Right renal pelvis (tissue), 4 donors: ENCODE data around the gene PAX2. TPM values are rescaled to one million over a fixed set of nuclear protein-coding genes. Genes with fewer than 3 reads are reported as not detected.
A peak's percentile ranks its signal among the peaks of the same experiment; 100 is the strongest.

Experiments used
- DNase-seq, 4 donors: peaks; one replicate each; pipeline ENCODE4 v3.0.0-alpha.2; 2013; ENCODE audit warnings: low read depth in 4 of 4, low spot score in 3 of 4, missing footprints in 1 of 4
- polyA plus RNA-seq, 4 donors: library from polyadenylated mRNA; unstranded; fragments of 120-200 nt; gene quantifications; one replicate each; pipeline ENCODE4 v1.2.1, GENCODE V29; 2013; ENCODE audit not compliant: insufficient read length in 4 of 4

Gene PAX2
- polyA plus RNA-seq, 4 donors, result 151 to 184 (median 157) TPM

DNA sequence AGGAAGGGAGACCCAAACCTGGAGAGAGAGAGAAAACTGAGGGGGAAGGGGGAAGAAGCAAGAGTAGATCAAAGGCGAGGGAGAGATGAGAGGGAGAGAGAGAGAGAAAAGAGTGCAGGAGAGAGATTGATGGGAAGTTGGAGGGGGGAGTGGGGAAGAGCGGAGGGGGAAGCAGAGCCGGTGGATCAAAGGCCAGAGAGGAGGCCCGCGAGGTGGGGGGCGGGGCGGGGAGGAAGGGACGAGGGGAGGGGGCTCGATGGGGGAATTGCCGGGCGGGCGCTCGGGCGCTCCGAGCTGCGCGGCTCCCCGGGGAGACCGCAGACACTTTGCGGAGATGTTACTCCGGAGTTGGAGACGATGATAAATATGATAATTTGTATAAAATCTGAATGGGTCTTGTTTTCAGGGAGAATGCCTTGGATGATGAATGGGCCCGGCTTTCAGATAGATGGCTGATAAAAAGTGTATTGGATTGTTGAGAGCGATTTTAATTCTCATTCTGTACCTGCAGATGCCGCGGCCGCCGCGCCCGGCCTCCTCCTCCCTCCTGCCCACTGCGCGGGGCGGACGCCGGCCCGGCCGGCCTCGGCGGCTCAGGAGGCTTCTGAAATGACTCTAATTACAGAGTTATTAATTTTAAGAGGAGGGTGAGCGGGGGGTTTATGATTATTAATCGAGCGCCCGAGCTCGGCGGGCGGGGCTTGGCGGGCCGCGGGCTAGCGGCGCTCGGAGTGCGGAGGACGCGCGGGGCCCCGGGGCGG, 21.4 kb upstream of the PAX2 start:
- DNase-seq, result no peak

DNA sequence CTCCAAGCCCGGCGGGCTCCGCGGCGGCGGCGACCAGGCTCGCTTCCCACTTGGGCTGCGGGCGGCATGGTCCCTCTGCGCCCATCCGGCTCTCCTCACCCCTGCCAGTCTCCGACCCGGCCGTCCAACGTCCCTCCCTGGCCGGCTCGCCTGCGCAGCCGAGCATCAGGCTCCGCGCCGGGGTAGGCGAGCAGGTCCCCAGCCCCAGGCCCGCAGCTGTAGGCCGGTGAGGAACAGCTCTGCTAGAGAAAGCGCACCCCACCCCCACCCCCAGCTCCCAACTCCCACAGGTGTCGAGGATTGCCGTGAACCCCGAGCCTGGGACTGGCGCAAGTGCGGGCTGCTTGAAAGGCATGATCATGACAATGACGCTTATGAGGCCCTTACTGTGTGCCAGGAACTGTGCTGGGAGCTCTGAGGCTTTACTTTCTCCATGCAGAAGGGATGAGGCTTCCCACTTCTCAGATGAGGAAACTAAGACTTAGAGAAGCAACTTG, 20.8 kb upstream of the PAX2 start:
- no peak for DNase-seq

DNA sequence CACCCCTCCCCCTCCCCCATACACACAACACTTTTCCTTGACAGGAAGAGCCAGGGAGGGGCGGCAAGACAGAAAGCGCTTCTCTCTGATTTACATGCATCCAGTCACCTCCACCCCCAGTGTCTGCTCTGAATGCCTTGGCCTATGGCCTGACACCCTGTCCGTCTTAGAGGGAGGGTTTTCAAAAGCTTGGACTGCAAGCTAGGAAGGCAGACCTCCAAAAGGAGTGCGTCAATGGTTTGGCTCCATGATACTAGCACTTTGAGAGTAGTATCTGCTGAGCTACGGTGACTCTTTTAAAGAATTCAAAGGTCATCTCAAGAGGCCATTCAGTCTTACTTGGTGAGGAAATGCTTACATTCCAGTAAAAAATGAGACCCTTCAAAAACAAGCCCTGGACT, 20.3 kb upstream of the PAX2 start:
- DNase-seq, result no peak

DNA sequence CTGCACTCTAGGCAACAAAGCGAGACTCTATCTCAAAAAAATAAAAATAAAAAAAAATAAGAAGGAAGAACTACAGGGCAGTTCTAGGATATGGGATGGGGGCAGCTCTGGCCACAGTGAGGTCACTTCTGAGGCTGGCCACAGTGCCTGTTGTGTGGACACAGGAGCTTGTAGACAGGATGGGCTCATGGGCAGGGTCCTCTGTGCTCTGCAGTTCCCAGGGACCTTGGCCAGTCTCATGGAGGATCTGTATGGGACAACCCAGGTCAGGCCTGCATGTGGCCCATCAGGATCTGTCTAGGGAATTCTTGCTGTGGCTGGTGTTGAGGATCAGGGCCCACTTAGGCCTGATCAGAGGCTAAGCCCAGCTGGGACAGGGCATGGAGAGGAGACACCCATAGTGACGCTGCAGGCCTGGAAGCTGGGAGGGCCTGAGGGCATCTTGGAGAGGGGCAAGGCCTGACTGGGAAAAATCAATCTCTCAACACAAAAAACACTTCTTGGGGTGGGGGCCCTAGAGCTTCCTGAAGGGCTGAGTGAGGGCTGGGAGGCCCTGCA, 19.4 kb upstream of the PAX2 start:
- DNase-seq, result no peak

DNA sequence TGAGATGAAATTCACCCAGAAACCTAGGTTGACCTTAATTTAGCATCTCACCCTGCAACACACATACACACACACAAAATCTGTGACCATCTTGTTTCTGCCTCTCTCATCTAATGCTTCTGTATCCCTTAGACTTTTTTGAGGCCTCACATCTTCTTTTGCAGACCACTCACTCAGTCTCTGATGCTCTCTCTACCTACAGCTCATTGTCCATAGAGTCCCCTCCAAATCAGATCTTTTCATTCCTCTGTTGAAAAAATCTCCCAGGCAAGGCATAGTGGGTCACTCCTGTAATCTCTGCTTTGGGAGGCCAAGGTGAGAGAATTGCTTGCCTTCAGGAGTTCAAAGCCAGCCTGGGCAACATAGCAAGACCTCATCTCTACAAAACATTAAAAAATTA, 17.6 kb upstream of the PAX2 start:
- no peak for DNase-seq

DNA sequence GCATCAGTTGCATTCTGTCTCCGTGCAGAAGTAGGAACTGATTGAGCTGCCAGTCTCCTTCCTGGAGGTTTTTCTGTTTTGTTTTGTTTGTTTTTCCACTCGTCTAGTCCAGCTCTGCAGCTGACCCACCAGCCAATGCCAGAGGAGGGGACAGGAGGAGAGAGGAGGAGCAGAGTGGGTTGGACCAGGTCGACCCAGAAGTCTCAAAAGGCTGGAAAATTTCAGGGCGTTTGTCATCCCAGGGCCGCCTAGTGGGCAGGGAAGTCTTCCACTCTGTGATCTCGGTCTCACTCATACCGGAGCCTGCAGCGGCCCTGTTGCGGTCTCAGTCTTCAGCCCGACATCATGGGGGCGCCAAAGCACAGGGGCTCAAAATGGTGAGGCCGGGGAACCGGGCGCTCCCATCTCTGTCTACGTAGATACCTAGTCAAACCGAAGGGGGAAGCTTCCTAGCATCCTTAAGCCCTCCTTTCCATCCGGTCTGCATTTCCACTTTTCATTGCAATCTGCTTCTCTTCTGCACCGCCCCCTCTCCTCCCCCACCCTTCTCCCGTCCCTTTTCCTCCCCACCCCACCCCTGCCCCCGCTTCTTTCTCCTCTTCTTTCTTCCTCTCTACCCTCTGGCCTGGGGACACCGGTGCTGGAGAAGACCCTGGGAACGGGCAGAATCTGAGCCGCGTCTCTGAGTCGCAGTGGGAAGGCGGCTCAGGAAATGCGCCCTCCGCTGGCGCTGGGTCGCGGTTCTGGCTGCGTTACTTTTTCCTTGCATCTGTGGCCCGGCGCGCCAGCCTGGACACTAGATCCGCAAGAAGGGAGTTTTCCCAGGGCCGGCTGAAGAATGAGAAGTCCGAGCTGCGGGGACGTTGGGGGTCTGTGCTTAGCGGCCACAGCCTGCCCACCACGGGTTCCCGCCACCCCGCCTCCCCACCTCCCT, 16.2 kb upstream of the PAX2 start:
- DNase-seq, result no peak

DNA sequence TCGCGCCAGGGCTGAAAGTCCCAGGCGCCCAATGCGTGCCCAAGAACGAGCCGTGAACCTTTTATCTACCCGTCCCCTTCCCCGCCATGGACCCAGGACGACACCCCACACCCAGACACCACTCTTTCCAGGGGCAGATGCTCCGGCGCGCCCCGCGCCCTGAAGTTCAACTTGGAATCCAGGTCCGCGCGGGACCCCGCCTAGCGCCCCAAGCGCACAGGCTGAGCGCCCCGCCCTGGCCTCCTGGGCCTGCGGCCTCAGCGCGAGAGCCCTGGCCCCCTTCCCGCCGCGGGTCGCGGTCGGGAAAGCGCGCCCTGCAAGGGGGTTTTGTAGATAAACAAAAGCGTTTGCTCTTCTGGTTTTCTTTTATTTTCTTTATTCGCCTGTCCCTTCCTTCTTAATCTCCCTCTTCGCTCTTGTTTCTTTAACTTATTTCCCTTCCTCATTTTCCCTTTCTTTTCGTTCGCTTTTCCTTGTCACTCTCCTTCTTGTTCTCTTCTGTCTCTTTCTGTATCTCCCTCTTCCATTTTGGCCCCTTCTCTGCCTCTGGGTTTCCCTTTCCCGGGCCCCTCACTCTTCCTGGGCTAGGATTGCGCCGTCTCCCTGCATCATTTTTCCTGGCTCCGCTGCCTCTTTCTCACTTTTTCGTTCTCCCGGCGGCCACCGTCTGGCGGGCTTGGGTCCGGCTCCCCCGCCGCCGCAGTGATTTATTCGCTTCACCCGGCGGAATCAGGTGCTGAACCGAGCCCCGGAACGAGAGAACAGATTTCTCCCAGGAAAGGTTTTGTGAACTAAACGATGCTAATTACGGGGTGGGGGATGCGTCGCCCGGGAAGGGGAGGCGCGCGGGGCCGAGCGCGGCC, 15.3 kb upstream of the PAX2 start:
- no peak for DNase-seq

DNA sequence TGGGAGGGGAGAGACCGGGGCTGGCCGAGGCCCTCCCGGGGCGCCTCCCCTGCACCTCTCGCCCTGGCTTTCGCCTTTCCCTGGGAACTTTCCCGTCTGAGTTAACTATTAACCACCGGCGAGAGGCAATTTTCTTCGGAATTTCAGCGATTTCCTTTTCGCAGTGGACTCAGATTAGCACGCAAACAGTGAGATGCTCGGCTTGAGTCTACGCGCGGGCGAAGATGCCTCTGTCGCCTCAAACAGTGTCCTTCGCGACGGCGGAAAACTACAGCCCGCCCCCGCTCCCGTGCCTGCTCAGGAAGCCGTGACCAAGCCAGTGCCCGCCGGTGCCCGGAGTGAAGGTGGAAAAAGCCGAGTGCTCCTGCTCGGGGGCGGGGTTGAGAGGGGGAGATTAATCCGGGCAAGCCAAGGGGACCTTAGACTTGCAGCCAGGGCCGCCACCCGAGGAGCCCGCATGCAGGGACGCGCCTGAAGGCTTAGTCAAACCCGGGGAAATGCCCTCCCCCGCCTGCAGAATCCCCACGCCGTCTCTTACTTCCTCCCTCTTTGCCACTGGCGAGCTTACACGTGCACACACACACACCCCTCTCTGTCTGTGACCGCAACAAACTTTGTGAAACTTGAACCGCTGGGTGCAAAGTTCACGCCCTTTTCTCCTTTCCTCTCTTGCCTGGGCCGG, 14.5 kb upstream of the PAX2 start:
- DNase-seq, result peak in 1 of 4 donors; percentile 80

DNA sequence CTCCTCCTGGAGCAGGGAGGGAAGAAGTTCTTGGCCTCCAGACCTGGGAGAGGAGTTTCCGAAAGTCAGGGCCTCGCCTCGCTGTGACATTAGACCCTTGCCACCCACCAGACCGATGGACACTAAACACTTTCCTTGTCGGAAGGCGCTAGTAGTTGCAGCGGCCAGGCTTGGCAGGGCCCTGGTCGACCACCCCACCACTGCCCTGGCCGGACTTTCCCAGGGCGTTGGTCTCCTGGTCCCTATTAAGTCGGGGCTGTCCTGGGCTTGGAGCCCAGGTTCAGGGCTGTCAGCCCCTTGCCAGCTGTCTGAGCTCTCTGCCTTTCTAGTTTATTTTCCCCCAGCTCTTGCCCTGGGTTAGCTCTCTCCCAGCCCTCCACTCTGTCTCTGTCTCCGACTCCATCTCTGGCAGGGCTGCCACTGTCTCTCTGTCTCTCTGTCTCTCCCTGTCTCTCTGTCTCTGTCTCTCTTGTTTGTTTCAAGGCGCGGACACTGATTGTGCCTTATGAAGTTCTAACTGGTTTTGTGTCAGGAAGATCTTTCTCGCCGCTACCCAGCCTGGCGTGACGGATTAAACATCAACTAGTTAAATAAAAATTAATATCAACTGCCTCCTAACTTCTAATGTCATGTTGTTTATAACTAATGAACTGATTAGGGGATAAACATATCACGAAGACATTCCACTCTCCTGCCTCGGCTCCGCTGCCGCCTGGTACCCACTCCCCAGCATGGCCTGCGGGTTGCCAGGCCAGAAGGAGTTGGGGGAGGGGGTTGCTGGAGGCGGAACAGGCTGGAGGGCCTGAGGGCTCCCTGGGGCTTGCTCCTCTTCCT, 13.8 kb upstream of the PAX2 start:
- no peak for DNase-seq

DNA sequence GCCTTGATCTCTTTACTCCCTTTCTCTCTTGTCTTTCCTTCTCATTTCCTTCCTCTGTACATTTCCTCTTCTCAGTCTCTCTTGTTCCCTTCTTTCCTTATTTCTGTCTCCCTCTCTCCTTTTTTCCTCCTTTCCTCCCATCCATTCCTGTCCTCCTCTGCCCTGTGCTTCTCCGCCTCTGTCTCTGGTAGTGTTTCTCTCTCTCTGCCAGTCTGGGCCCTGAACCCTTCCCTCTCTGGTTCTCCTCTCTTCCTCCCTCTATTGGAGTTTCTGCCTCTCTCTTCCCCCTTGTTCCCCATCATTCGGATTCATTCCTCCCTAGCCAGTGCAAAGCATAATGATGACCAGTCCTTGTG, 13.2 kb upstream of the PAX2 start:
- no peak for DNase-seq

DNA sequence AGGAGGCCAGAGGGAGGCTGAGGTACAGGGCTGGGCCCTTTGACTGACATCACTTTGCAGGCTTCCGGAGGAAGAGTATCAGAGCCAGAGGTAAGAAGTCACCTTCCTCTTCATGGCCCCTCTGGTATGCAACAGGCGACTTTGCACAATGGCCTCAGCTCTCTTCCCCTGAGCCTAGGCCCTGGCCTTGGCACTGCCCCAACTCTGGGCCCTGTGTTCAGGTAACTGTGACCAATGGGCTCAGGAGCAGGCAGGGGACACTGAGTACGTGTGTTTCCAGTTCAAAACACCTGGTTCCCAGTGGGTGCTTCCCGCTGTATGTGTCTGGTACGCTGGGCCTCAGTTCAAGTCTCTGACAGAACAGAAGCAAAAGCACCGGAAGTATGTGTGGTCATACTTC, 12.1 kb upstream of the PAX2 start:
- no peak for DNase-seq

DNA sequence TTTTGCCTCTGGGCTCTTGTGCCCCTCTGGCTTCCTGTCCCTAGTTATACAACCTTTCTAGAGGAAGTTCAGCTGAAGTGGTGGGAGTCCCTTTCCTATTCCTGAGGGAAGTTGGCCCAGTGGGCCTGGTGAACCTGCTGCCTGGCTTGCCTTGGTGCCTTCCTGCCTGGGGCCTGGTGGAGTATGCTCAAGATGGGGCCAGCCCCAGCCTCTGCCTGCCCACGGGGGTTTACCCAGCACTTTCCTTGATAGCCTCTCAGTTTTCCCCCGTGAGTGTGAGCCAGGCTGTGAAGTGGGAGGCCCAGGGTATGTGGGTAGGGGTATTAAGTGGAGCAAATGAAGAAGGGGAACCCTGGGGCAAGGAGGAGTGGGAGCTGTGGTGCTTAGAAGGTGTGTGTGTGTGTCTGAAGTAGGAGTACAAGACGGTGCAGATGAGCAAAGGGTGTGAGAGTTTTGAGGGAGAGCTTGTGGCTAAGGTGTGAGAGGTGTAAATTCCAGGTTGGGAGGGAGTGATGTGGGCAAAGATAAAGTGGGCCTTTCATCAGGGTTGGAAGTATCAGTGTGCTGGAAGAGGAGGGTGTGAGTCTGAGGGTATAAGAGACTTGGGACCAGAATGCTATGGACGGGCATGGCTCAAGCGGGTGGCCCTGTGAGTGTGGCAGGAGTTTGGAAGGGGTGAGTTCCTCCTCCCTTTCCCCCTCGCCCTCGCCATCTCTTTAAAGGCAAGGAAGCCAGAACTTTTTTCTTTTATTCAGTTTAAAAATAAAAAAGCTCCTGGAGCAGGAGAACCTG, 10.9 kb upstream of the PAX2 start:
- DNase-seq, result no peak

DNA sequence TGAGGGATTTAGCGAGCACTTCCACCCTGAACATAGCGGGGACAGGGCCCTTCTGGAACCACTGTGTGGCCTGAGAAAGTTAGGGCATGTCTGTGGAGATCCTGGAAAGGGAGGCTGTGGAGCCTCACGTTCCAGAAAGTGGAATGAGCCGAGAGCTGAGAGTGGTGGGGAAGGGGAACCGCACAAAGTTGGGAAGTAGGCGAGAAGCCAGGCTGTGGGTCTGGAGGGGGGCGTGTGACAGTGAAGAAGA, 10.4 kb upstream of the PAX2 start:
- DNase-seq, result no peak

DNA sequence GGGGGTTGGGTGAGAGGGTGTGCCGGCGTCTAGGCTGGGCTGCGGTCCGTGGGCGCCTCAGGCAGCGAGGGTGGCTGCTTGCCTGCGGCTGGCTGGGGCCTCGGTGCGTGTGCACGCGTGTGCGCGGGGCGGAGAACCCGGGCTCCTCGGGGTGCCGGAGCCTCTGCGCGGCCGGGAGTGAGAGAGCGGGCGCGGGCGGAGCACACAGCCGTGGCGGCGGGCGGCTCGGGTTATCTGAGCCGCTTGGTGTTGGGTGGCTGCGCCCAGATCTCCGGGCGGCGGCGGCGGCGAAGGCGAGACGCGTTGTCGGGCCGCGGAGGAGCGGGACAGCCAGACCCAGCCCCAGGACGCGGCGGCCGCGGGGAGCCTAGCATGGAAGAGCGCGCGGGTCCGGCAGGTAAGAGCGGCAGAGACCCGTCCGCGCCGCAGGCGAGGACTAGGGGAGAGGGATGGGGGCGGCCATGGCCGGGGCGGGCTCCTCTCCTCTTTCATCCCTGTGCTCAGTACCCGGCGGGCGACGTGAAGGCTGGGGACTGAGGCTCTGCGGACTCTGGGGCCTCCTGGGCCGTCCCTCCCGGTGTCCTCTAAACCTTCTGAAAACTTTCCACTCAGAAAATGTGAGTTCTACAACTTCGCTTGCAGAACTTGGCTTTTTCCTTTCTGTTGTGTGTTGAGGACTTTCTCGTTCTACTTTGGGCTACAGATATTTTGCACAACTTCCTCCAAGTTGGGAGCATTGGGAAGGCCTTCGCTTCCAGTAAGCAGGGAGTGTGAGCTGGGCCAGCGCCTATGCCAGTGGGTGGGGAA, 9.8 kb upstream of the PAX2 start:
- DNase-seq, result no peak

DNA sequence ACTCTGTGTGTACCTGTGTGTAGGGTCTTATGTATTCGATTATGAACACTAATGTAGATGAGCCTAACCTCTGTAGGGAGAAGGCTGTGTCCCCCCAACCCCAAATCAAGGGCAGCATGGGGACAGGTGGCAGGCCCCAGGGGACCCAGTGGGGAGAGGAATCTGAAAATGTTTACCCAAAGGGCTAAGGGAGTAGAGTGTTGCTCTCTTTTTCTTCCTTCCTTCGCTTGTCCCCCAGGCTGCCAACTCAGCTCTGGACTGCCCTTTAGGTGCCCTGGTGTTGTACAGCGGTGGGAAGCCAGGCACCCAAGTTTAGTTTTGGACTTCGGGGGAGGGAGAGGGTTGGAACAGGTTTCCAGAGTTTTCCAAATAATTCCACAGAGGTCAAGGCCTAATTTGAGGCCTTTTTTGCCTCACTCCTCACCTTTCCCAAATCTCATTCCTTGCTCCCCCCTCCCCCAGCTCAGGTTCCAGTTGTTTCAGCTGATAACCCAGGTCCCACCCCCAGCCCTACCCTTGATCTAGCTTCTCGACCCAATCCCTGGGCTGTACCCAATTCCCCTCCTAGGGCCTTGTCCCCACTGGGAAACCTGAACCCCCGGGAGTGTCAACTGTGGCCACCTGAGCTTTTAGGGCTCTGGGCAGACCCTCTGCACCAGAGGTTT, 9.1 kb upstream of the PAX2 start:
- no peak for DNase-seq

DNA sequence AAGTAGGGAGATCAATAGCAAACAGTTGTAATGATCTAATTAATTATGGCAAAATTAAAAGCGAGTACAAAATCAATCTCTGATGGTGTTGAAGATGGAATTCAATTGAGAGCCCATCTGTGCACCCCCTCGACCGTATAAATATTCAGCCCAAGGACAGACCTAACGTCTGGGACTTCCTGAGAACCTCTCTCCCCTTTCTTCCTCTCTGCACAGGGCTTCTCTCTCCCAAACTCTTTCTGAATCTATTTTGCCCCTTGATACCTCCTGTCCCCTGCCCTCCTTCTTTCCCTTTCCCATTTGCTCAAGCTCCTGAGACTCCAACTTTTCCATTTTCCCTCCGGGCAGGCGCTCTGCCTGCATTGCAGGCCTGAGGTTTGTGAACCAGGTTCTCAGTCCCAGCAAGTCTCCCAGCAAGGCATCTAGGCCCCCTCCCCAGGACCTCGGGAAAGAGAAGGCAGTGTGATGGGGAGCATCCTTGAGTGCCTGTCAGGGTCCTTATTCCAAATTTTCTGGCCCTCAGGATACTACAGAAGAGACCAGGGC, 8.5 kb upstream of the PAX2 start:
- DNase-seq, result no peak
